ENCODE results near the gene CLN5.
"Not testable (repeated sequence)": the region's sequence is repeated elsewhere in the genome, so short reads cannot be mapped to it uniquely, and the experiment has no call there.

CLN5 gene

GRCh38 chr13:76976490-76976889, 15.4 kb upstream of the CLN5 start:
- DNase-seq, result no peak

GRCh38 chr13:76976929-76977328, 15.0 kb upstream of the CLN5 start:
- no peak for DNase-seq

GRCh38 chr13:76980075-76980718, 11.7 kb upstream of the CLN5 start:
- DNase-seq, result peak; percentile 70 to 77 (median 77)

GRCh38 chr13:76982061-76982460, 9.8 kb upstream of the CLN5 start:
- no peak for DNase-seq

GRCh38 chr13:76983676-76984075, 8.2 kb upstream of the CLN5 start:
- DNase-seq, result no peak

- no peak for DNase-seq
These were observed 467 bp upstream of the CLN5 start for GRCh38 chr13:76991432-76991795.

- DNase-seq, result peak; percentile 61 to 76 (median 65)
These were observed 694 bp downstream of the CLN5 start for GRCh38 chr13:76992548-76993001.

GRCh38 chr13:76993021-76993420, 1.1 kb downstream of the CLN5 start:
- DNase-seq, result no peak

- no peak for DNase-seq
These were observed 1.6 kb downstream of the CLN5 start for GRCh38 chr13:76993473-76993872.

GRCh38 chr13:76994281-76994680, 2.4 kb downstream of the CLN5 start:
- DNase-seq, result no peak

- no peak for DNase-seq
These were observed 8.6 kb downstream of the CLN5 start for GRCh38 chr13:77000475-77000874.

GRCh38 chr13:77001540-77001939, 9.7 kb downstream of the CLN5 start:
- no peak for DNase-seq

GRCh38 chr13:77001963-77002587, 10.2 kb downstream of the CLN5 start:
- DNase-seq, result peak in 1 of 3 experiments; percentile 22

GRCh38 chr13:77002590-77003190, 10.8 kb downstream of the CLN5 start:
- DNase-seq, result peak in 1 of 3 experiments; percentile 49

GRCh38 chr13:77008337-77008736, 16.5 kb downstream of the CLN5 start:
- DNase-seq, result not testable (repeated sequence)

- DNase-seq, result no peak
These were observed 17.1 kb downstream of the CLN5 start for GRCh38 chr13:77009011-77009410.

GRCh38 chr13:77009719-77010118, 17.8 kb downstream of the CLN5 start:
- DNase-seq, result not testable (repeated sequence)

- no peak for DNase-seq
These were observed 22.1 kb downstream of the CLN5 start for GRCh38 chr13:77013853-77014542.

- no peak for DNase-seq
These were observed 23.2 kb downstream of the CLN5 start for GRCh38 chr13:77014906-77015685.

GRCh38 chr13:77016251-77016812, 24.5 kb downstream of the CLN5 start:
- DNase-seq, result no peak

GRCh38 chr13:77016888-77017623, 25.2 kb downstream of the CLN5 start:
- DNase-seq, result no peak

- DNase-seq, result no peak
These were observed 27.9 kb downstream of the CLN5 start for GRCh38 chr13:77019756-77020155.
